ENCODE data around the gene RBAK. TPM values are rescaled to one million over a fixed set of nuclear protein-coding genes. Genes with fewer than 3 reads are reported as not detected.
"Not testable (repeated sequence)": the region's sequence is repeated elsewhere in the genome, so short reads cannot be mapped to it uniquely, and the experiment has no call there.

The RBAK gene
- polyA plus RNA-seq (ENCODE audit: insufficient read length in 3 of 3) = 10 to 100 TPM; 21.4 to 23.4 (median 22.3) TPM
- long read RNA-seq, donor 1, full-length matches to known transcripts = 1 of 1 reads
- long read RNA-seq, donor 1, partial matches to known transcripts = 0 of 1 reads
- long read RNA-seq, donor 1, other reads (novel, unspliced or antisense) = 0 of 1 reads
- long read RNA-seq, donor 2 = 0 reads
- long read RNA-seq, donor 3 = 0 reads
- long read RNA-seq, donor 4, full-length matches to known transcripts = 2 of 2 reads
- long read RNA-seq, donor 4, partial matches to known transcripts = 0 of 2 reads
- long read RNA-seq, donor 4, other reads (novel, unspliced or antisense) = 0 of 2 reads
- long read RNA-seq, donor 5 = 0 reads
- long read RNA-seq, donor 6 = 0 reads
- long read RNA-seq, donor 7, full-length matches to known transcripts = 3 of 3 reads
- long read RNA-seq, donor 7, partial matches to known transcripts = 0 of 3 reads
- long read RNA-seq, donor 7, other reads (novel, unspliced or antisense) = 0 of 3 reads
- long read RNA-seq, donor 8 = 0 reads
- long read RNA-seq, donor 9, full-length matches to known transcripts = 6 of 6 reads
- long read RNA-seq, donor 9, partial matches to known transcripts = 0 of 6 reads
- long read RNA-seq, donor 9, other reads (novel, unspliced or antisense) = 0 of 6 reads
- long read RNA-seq, donor 10, full-length matches to known transcripts = 2 of 2 reads
- long read RNA-seq, donor 10, partial matches to known transcripts = 0 of 2 reads
- long read RNA-seq, donor 10, other reads (novel, unspliced or antisense) = 0 of 2 reads
- long read RNA-seq, donor 11 = 0 reads
- long read RNA-seq, donor 12, full-length matches to known transcripts = 3 of 3 reads
- long read RNA-seq, donor 12, partial matches to known transcripts = 0 of 3 reads
- long read RNA-seq, donor 12, other reads (novel, unspliced or antisense) = 0 of 3 reads
- long read RNA-seq, donor 13 = 0 reads
- long read RNA-seq, donor 14, full-length matches to known transcripts = 1 of 1 reads
- long read RNA-seq, donor 14, partial matches to known transcripts = 0 of 1 reads
- long read RNA-seq, donor 14, other reads (novel, unspliced or antisense) = 0 of 1 reads
- long read RNA-seq, donor 15, full-length matches to known transcripts = 1 of 1 reads
- long read RNA-seq, donor 15, partial matches to known transcripts = 0 of 1 reads
- long read RNA-seq, donor 15, other reads (novel, unspliced or antisense) = 0 of 1 reads
- long read RNA-seq, donor 16, full-length matches to known transcripts = 4 of 4 reads
- long read RNA-seq, donor 16, partial matches to known transcripts = 0 of 4 reads
- long read RNA-seq, donor 16, other reads (novel, unspliced or antisense) = 0 of 4 reads

DNA sequence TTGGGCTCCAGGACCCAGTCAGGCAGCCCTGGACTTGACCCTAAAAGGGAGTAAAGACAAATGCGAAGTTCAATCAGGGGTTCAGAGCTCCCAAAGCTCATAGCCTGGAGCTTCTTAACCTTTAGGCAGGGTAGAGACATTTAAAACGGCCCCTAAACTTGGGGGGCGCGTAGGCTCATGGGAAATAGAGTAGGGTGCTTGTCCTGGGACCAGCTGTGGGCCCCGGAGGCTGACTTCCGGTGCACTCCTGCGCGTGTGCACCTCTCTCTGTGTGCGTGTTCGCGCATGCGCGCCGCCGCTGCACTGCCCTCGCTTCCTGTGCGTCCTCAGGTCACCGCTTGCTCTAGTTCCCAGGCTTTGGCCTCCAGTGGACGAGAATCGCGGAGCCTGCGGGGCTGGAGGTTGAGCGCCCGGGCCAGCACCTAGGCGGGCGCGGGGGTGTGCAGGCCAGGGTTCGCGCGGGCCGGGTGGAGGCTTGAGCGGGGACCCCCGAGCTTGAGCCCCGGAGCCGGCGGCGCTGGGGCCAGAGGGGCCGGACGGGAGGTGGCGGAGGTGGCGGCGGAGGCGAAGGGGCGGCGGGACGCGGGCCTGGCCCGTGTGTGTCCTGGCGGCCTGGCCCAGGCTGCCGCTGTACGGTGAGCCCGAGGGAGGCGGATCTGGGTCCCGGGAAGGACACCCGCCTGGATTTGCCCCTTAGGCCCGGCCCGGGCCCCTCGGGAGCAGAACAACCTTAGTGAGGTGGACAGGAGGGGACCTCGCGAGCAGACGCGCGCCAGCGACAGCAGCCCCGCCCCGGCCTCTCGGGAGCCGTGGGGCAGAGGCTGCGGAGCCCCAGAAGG is at the start of gene RBAK:
RBAK (plus strand) TSS at position 303 of the 839 bp plus-strand sequence. CDS start 2,217 bp downstream, outside the sequence.
- peak; percentile 73 to 93 (median 91) for DNase-seq (ENCODE audit: extremely low read depth in 1 of 11, low read depth in 9 of 11, low spot score in 4 of 11)

DNA sequence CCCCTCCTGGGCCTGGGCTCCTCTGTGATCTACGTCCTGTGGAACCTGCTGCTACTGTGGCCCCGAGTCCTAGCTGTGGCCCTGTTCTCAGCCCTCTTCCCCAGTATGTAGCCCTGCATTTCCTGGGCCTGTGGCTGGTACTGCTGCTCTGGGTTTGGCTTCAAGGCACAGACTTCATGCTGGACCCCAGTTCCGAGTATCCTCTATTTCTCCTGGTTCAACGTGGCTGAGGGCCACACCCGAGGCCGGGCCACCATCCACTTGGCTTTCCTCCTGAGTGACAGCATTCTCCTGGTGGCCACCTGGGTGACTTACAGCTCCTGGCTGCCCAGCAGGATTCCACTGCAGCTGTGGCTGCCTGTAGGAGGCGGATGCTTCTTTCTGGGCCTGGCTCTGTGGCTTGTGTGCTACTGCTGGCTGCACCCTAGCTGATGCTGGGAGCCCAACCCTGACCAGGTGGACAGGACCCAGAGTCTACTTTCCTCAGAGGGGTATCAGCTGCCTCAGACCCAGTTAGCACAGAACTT is 48.9 kb upstream of the RBAK start:
- DNase-seq (ENCODE audit: extremely low read depth in 1 of 11, low read depth in 9 of 11, low spot score in 4 of 11) = no peak

DNA sequence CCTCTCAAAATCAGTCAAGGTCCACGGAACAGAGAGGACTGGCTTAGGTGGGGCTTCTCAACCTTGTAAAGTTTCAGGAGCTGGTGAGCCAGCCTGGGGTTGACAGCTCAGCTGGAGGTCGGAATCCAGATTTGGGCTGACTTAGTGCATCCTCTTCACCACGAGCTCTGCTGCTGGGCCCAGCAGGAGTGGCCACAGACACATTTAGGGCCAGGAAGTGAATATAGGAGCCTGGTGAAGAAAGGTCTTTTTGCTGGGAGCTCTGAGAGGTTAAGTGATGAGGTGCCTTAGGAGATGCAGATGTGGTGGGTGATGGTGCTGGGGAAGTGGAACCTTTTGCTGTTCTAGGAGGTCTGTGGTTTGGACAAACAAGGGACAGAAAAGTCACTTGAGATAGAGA is 47.4 kb upstream of the RBAK start:
- no peak for DNase-seq (ENCODE audit: extremely low read depth in 1 of 11, low read depth in 9 of 11, low spot score in 4 of 11)

DNA sequence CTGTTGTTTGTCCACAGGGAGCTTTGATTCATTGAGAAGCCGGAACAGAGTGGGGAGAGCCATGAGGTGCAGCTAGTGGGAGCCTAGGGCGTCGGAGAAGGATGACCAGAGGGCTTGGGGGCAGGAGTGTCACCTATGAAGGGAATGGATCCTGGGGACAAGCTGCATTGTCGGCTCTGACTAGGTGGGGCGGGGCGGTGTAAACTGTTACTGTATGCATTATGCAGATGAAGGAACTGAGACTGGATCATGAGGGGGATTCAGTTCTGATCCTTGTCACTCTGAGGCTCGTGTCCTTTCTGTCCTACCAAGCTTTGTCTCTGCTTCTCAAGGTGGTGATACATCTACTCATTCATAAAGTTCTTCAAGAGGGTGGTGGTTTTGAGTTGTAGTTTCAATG is 46.8 kb upstream of the RBAK start:
- DNase-seq (ENCODE audit: extremely low read depth in 1 of 11, low read depth in 9 of 11, low spot score in 4 of 11) = no peak

DNA sequence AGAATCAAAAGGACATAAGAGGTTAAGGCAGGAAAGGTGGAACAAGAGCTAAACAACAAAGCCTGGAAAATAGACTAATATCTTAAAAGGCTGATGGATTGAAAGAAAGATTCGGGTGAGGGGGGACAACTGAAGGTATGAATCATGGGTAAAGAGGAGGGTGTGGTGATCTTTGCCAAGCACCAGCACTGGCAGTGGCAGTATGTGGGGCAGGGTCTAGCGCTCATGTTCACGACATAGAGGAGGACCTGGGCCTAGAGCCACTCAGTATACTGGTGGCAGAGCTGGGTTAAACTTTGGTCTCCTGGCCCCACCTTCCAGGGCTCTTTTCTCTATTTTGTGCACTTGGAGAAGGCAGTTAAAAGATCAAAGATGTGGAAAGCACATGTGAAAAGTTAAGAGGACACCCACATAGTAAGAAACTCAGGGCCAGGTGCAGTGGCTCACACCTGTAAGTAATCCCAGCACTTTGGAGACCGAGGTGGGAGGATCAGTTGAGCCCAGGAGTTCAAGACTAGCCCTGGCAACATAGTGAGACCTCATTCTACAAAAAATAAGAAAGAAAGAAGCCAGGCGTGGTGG is 46.2 kb upstream of the RBAK start:
- no peak for DNase-seq (ENCODE audit: extremely low read depth in 1 of 11, low read depth in 9 of 11, low spot score in 4 of 11)

DNA sequence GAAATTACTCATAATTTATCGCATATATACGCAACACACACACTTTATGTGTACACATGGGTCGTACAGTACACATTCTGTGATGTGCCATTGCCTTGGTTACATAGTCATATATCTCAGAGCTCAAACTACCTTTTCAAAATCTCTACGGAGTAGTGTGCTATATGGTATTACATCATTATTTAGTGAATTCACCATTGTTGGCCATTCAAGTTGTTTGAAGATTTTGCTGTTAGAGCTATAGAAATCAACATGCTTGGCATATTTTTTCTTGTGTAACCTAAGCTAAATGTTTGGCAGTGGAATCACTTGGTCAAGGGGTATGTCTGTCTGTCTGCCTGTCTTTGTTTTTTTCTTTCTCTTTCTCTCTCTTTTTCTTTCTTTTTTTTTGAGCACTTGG is 44.7 kb upstream of the RBAK start:
- no peak for DNase-seq (ENCODE audit: extremely low read depth in 1 of 11, low read depth in 9 of 11, low spot score in 4 of 11)

DNA sequence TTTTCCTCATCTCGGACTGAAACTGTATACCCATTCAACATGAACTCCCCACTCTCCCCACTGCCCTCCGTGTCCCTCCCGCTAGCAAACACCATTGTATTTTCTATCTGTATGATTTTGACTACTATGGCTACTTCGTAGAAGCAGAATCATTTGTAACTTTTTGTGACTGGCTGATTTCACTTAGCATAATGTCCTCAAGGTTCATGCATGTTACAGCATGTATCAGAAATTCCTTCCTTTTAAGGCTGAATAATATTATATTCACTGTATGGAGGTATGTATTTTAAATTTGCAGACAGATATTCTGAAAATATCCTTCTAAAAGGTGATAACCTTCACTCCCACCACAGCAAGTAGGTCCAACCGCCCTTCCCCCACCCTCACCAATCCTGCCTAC is 43.7 kb upstream of the RBAK start:
- no peak for DNase-seq (ENCODE audit: extremely low read depth in 1 of 11, low read depth in 9 of 11, low spot score in 4 of 11)

DNA sequence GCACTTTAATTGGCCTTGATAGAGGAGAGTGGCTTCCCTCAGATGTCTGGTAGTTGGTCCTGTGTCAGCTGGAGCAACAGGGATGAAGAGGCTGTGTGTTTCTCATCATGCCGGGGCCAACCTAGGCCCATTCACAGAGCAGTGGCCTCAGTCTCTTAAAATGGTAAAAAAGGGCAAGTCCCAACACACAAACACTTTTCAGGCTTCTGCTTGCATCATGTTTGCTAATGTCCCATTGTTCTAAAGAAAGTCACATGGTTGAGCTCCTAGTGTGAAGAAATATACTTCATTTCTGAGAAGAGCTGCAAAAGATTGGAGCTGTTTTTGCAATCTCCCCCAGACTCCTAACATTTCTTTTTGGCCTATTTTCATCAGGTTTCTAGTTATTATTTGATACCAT is 40.6 kb upstream of the RBAK start:
- no peak for DNase-seq (ENCODE audit: extremely low read depth in 1 of 11, low read depth in 9 of 11, low spot score in 4 of 11)

DNA sequence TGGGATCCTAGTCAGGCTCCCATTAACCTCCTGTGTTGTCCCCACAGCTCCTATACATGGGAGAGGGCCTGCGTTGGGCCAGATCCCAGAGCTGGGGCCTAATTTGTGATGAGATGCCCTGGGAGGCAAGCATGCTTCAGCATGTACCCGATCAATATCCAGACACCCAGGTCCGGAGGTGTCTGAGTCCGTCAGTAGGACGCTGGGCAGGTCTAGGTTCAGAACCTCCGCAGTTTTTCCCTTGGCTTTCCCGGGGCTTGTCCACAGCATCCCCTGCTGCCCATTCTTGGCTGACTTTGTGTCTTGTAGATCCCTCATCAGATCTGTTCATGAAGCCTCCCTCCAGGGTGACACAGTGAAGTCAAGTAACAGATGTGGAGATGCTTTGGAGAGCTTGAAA is 32.7 kb upstream of the RBAK start:
- no peak for DNase-seq (ENCODE audit: extremely low read depth in 1 of 11, low read depth in 9 of 11, low spot score in 4 of 11)

DNA sequence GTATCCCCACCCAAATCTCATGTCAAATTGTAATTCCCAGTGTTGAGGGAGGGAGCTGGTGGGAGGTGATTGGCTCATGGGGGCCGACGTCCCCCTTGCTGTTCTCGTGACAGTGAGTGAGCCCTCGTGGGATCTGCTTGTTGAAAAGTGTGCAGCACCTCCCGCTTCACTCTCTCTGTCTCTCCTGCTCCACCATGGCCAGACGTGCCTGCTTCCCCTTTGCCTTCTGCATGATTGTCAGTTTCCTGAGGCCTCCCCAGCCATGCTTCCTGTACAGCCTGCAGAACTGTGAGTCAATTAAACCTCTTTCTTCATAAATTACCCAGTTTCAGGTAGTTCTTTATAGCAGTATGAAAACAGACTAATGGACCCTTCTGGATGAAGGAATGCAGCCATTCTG is 29.7 kb upstream of the RBAK start:
- DNase-seq (ENCODE audit: extremely low read depth in 1 of 11, low read depth in 9 of 11, low spot score in 4 of 11) = not testable (repeated sequence)

DNA sequence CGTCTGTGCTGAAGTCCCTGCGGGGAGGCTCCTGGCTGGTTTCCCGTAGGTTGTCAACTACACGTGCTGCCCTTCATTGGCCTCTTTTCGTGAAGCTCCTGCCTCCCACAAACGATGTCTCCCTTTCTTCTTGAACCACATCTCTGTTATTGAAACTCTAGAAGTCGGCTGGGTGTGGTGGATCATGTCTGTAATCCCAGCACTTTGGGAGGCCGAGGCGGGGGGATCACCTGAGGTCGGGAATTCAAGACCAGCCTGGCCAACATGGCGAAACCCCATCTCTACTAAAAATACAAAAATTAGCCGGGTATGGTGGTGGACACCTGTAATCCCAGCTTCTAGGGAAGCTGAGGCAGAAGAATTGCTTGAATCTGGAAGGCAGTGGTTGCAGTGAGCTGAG is 28.0 kb upstream of the RBAK start:
- DNase-seq (ENCODE audit: extremely low read depth in 1 of 11, low read depth in 9 of 11, low spot score in 4 of 11) = not testable (repeated sequence)

DNA sequence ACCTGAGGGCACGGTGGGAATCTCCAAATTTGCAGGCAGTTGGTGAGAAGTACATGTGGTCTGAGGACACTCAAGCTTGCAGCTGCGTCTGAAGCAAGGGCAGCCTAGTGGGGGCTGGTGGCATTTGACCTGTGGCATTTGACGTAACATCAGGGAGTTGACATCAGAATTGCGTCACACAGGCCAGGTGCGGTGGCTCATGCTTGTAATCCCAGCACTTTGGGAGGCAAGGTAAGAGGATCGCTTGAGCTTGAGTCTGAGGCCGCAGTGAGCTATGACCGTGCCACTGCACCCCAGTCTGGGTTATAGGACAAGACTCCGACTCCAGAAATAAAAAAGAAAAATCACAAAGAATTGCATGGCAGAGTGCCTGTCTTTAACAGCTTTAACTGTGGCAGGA is 25.6 kb upstream of the RBAK start:
- DNase-seq (ENCODE audit: extremely low read depth in 1 of 11, low read depth in 9 of 11, low spot score in 4 of 11) = no peak

DNA sequence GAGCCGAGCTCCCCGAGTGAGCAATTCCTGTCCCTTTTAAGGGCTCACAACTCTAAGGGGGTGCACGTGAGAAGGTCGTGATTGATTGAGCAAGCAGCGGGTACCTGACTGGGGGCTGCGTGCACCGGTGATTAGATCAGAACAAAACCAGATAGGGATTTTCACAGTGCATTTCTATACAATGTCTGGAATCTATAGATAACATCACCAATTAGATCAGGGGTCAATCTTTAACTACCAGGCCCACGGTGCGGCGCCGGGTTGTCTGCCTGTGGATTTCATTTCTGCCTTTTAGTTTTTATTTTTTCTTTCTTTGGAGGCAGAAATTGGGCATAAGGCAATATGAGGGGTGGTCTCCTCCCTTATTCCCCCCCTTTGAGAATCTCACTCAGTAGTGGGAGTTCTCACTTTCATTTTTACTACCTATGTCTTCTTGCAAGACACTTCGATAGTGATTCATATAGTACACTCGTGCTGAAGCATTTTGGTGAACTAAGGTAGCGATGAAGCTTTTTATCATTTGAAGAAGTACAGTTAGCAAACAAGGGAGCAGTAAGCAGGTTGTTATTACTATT is 24.6 kb upstream of the RBAK start:
- DNase-seq (ENCODE audit: extremely low read depth in 1 of 11, low read depth in 9 of 11, low spot score in 4 of 11) = not testable (repeated sequence)

DNA sequence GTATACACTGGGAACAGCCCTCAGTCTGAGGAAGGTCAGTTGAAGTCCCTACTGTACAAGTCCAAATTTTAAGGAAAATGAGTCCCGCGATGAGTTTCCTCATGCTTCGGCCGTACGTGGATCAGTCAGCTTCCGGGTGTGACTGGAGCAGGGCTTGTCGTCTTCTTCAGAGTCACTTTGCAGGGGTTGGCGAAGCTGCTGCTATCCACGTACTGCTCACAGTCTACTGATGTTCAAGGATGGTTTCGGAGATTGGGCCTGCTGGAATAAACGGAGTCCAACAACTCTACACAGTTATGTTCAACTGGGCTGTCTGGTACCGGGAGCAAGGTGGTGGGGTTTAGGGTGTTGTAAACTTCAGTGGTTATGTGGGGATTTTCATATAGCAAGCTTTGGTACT is 22.0 kb upstream of the RBAK start:
- DNase-seq (ENCODE audit: extremely low read depth in 1 of 11, low read depth in 9 of 11, low spot score in 4 of 11) = not testable (repeated sequence)

DNA sequence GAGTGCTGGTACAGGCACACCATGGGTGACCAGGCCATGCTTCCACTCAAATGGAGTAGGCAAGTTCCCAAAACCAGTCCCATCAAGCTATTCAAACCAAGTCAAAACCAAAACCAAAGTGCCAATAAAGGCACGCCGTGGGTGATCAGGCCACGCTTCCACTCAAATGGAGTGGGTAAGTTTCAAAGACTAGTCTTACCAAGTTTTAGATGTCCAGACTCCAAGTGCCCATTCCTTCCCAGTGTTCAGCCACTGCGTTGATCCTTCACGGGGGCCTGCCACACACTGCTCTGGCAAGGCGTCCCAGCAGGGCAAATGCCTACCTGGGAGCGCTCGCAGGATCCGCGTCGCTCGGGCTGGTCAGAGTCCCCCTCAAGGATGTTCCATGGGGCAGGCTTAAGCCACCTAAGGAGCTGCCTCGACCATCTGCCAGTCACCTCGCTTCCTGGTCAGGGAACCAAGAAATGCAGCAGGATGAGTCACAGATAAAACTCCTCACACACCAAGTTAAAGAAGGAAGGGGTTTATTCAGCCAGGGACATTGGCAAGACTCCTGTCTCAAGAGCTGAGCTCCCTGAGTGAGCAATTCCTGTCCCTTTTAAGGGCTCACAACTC is 17.8 kb upstream of the RBAK start:
- DNase-seq (ENCODE audit: extremely low read depth in 1 of 11, low read depth in 9 of 11, low spot score in 4 of 11) = not testable (repeated sequence)

DNA sequence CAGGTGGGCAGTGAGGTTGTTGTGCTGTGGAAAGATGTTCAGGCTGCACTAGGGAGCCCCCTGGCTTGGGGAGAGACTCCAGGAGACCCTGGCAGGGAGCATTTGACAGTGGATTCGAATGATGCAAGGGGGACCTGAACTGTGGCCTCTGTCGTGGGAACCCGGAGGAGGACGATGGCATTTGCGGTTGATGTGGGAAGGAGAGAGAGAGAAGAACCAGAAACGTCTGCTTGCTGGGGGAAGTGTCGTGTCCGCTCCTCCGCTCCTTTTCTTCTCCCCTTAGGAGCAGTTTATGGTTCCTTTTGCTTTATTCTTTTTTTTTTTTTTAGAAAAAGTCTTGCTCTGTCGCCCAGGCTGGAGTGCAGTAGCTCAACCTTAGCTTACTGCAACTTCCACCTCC is 12.5 kb upstream of the RBAK start:
- not testable (repeated sequence) for DNase-seq (ENCODE audit: extremely low read depth in 1 of 11, low read depth in 9 of 11, low spot score in 4 of 11)

DNA sequence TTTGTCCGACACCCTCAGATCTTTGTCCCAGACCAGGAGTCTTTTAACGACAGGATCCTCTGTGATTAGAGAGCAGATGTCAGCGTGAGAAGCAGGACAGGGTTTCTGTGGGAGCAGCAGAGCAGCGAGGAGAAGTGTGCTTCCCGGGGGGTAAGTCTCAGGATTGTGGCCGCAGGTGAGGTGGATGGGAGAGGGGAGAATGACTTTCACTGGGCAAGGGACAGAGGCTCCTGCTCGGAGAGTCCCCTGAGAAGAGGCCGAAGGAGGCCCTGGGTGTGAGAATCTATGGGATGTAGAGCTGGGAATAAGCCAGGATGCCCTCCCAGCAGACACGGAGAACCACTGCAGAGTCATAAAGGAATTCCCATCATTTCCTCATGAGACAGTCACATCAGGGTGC is 10.4 kb upstream of the RBAK start:
- DNase-seq (ENCODE audit: extremely low read depth in 1 of 11, low read depth in 9 of 11, low spot score in 4 of 11) = no peak
